ENCODE data around the gene COL9A1.

Gene COL9A1

GRCh38 chr6:70172252-70172651, 130.6 kb downstream of the COL9A1 start:
- DNase-seq (ENCODE audit: low read depth), result no peak
- no peak for TF ChIP-seq CTCF (conservative IDR thresholded peaks at IDR 0.05; ENCODE audit: control insufficient read depth, insufficient read depth, low read depth, low read length)
- no peak overlapping the region for H3K4me3 ChIP-seq (ENCODE audit: control insufficient read depth, low read depth, low read length)

GRCh38 chr6:70171236-70171635, 131.6 kb downstream of the COL9A1 start:
- no peak overlapping the region for H3K4me3 ChIP-seq (ENCODE audit: control insufficient read depth, low read depth, low read length)
- DNase-seq (ENCODE audit: low read depth), result no peak
- no peak for TF ChIP-seq CTCF (conservative IDR thresholded peaks at IDR 0.05; ENCODE audit: control insufficient read depth, insufficient read depth, low read depth, low read length)

- H3K4me3 ChIP-seq (ENCODE audit: control insufficient read depth, low read depth, low read length), result no peak overlapping the region
These were observed 134.1 kb downstream of the COL9A1 start for GRCh38 chr6:70168681-70169377.

More at GRCh38 chr6:70168681-70169377, 134.1 kb downstream of the COL9A1 start:
- no peak for DNase-seq (ENCODE audit: low read depth)
- no peak for TF ChIP-seq CTCF (conservative IDR thresholded peaks at IDR 0.05; ENCODE audit: control insufficient read depth, insufficient read depth, low read depth, low read length)
